Endothelial cell of umbilical vein (primary cell): ENCODE data around the gene CCL8.

Source experiments
- EZH2 ChIP-seq: IDR thresholded peaks from 2 replicates; pipeline ENCODE4 v1.6.1; 2012; ENCODE audit warnings: borderline replicate concordance, low read depth, mild to moderate bottlenecking, moderate library complexity, low read length, inconsistent platforms; ENCODE audit not compliant: severe bottlenecking
- FOS ChIP-seq: IDR thresholded peaks from 2 replicates; pipeline ENCODE4 v1.6.1; 2011; ENCODE audit warnings: mild to moderate bottlenecking, low read length, moderate library complexity, borderline replicate concordance; ENCODE audit not compliant: insufficient read depth
- GATA2 ChIP-seq: IDR thresholded peaks from 2 replicates; pipeline ENCODE4 v1.7.0; 2011; ENCODE audit warnings: low read depth, mild to moderate bottlenecking, moderate library complexity, mixed read lengths, low read length; ENCODE audit not compliant: insufficient read length, insufficient read depth
- MAX ChIP-seq: IDR thresholded peaks from 2 replicates; pipeline ENCODE4 v1.6.1; 2011; ENCODE audit not compliant: insufficient read depth, insufficient read length
- POLR2A ChIP-seq: IDR thresholded peaks from 2 replicates; pipeline ENCODE4 v1.6.1; 2012; ENCODE audit warnings: low read depth, mild to moderate bottlenecking, control low read depth, low read length
- POLR2AphosphoS5 ChIP-seq: IDR thresholded peaks from 2 replicates; pipeline ENCODE4 v1.6.1; 2012; ENCODE audit warnings: low read depth, mild to moderate bottlenecking, control low read depth, low read length, moderate library complexity; ENCODE audit not compliant: insufficient read depth
- TF ChIP-seq, protein P1 (sequence below), 2 donors: IDR thresholded peaks; 1 replicate in 1 of 2; 2 replicates in 1 of 2; pipeline ENCODE4 v1.5.1; 2011; ENCODE audit warnings: low read length in 2 of 2, mild to moderate bottlenecking in 2 of 2, moderate library complexity in 2 of 2, control low read depth in 1 of 2, inconsistent platforms in 1 of 2, low read depth in 1 of 2; ENCODE audit not compliant: insufficient read depth in 1 of 2; ENCODE audit errors: extremely low read depth in 1 of 2

DNA sequence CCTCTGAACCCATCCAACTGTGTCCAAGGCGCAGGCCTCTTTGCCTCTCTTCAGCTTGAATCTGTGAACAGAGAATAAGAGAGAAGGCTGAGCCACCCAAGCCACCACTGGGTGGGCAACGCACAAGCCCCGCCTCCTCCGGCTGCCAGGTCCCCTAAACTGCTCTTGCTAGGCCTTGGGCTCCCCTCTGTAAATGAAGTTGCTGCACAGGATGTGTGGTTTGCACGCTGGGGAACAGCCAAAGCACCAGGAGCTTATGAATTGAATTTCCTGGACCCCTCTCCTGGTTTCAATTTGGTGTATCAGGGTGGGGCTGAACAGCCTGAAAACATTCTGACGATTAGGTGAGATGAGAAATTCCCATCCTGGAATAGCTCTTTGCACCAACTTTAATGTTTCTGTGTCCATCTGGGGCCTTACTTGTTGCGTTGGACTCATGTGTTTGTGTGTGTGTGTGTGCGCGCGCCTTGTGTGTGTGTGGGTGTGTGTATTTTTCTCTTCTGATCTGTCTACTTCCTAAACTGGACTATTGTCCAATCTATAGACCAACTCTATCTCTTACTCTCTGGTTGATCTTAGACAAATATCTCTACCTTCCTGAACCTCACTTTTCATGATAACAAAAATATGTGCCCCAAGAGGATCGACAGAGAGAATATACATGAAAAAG is 41.5 kb downstream of the CCL8 start:
- TF ChIP-seq, protein P1, sequence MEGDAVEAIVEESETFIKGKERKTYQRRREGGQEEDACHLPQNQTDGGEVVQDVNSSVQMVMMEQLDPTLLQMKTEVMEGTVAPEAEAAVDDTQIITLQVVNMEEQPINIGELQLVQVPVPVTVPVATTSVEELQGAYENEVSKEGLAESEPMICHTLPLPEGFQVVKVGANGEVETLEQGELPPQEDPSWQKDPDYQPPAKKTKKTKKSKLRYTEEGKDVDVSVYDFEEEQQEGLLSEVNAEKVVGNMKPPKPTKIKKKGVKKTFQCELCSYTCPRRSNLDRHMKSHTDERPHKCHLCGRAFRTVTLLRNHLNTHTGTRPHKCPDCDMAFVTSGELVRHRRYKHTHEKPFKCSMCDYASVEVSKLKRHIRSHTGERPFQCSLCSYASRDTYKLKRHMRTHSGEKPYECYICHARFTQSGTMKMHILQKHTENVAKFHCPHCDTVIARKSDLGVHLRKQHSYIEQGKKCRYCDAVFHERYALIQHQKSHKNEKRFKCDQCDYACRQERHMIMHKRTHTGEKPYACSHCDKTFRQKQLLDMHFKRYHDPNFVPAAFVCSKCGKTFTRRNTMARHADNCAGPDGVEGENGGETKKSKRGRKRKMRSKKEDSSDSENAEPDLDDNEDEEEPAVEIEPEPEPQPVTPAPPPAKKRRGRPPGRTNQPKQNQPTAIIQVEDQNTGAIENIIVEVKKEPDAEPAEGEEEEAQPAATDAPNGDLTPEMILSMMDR (IDR thresholded peaks at IDR 0.05; ENCODE audit: extremely low read depth in 1 of 2, insufficient read depth in 1 of 2, low read depth in 1 of 2, low read length in 2 of 2), result no peak
- TF ChIP-seq POLR2A (no peak), GATA2 (no peak), POLR2AphosphoS5 (no peak), EZH2 (no peak), MAX (no peak), FOS (no peak)
